ENCODE results near the gene C13orf46.

DNA sequence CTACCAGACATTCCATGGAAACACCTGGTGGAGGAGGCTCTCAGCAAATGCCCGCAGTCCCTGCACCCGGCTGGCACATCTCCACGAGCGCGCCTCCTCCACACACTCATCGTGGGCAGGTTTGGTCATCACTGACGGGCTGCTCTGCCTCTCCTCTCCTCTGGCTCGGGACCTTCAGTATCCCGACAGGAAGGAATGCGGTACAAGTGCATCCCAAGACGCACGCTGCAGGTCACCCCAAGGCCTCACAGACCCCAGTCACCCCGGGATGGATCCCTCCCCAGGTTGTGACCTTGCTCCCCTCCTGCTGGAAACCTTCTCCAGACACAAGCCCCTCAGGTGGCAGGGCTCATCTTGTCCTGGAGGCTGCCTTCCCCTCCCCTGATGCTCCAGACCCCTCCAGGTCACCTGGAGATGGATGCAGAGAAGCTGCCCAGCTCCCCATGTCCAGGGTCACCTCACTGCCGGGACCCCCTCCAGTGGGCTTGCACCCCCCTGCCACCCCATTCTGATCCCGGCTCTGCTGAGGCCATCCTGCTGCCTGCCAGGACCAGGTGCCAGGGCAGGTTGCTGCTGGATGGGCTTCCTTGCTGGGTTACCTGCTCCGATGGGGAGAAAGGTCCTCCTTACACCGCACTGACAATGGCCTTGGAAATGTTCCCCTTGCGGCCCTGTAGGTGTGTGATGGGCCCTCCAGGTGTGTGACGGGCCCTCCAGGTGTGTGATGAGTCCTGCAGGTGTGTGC lies 29.9 kb downstream of the C13orf46 start:
- TF ChIP-seq ZFX (IDR thresholded peaks at IDR 0.05; ENCODE audit: borderline replicate concordance): no peak
- TF ChIP-seq, protein P1, sequence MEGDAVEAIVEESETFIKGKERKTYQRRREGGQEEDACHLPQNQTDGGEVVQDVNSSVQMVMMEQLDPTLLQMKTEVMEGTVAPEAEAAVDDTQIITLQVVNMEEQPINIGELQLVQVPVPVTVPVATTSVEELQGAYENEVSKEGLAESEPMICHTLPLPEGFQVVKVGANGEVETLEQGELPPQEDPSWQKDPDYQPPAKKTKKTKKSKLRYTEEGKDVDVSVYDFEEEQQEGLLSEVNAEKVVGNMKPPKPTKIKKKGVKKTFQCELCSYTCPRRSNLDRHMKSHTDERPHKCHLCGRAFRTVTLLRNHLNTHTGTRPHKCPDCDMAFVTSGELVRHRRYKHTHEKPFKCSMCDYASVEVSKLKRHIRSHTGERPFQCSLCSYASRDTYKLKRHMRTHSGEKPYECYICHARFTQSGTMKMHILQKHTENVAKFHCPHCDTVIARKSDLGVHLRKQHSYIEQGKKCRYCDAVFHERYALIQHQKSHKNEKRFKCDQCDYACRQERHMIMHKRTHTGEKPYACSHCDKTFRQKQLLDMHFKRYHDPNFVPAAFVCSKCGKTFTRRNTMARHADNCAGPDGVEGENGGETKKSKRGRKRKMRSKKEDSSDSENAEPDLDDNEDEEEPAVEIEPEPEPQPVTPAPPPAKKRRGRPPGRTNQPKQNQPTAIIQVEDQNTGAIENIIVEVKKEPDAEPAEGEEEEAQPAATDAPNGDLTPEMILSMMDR (IDR thresholded peaks at IDR 0.05): no peak

Data from 22Rv1 (cell line).